Measurements from ENCODE around the gene NKX1-1.

Gene NKX1-1

DNA sequence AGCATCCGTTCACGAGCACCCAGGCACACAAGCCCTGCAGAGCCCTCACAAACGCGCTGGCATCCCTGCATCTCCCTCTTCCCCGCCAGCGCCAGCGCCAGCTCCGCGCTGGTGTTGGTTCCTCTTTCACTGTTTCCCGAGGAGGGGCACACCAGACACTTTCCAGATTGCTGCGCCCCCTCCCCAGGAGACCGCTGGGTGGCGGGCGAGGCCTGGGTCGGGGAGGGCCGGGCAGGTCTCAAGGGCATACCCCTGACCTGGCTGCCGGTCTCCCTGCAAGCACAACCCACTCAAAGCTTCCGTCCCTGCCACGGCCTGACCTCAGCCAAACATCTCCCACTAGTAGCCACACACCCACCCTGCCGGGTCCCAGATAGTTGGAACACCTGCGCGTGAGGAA is 2.2 kb upstream of the NKX1-1 start:
- no peak overlapping the region for H3K4me3 ChIP-seq (ENCODE audit: control insufficient read depth, low read depth, low read length)
- DNase-seq (ENCODE audit: low read depth), result no peak
- TF ChIP-seq, protein P1, sequence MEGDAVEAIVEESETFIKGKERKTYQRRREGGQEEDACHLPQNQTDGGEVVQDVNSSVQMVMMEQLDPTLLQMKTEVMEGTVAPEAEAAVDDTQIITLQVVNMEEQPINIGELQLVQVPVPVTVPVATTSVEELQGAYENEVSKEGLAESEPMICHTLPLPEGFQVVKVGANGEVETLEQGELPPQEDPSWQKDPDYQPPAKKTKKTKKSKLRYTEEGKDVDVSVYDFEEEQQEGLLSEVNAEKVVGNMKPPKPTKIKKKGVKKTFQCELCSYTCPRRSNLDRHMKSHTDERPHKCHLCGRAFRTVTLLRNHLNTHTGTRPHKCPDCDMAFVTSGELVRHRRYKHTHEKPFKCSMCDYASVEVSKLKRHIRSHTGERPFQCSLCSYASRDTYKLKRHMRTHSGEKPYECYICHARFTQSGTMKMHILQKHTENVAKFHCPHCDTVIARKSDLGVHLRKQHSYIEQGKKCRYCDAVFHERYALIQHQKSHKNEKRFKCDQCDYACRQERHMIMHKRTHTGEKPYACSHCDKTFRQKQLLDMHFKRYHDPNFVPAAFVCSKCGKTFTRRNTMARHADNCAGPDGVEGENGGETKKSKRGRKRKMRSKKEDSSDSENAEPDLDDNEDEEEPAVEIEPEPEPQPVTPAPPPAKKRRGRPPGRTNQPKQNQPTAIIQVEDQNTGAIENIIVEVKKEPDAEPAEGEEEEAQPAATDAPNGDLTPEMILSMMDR (conservative IDR thresholded peaks at IDR 0.05; ENCODE audit: control insufficient read depth, insufficient read depth, low read depth, low read length), result no peak

DNA sequence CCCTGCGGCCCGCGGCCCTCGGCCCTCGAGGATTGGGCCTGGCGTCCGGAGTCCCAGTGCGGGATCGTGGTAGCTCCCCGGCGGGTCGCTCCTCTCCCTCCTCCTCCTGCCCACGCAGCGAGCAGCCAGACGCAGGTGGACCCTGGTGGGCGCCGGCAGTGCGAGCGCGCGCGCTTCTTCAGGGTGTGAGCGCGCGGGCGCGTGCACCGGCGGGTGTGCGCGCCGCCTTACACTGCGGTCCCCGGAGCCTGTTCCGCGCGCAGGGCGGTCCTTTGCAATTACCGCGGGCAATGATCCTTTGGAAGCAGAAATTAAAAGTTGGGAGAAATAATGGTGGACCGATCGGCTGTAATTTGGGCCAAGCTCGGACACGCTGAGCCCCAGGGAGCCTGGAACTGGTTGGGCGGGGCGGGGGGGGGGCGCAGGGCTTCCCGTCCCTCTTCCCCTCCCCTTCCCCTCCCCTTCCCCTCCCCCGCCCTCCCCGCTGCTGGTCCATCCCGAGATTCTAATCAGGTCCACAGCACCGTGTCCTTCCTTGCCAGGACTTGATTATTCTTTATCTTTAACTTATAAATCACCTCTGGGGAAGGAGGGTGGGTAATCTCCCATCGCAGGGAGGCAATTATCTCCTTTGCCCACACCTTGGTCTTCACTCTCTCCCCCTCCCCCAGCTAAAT is 1.6 kb upstream of the NKX1-1 start:
- DNase-seq (ENCODE audit: low read depth), result no peak
- TF ChIP-seq, protein P1 (conservative IDR thresholded peaks at IDR 0.05; ENCODE audit: control insufficient read depth, insufficient read depth, low read depth, low read length), result no peak
- no peak overlapping the region for H3K4me3 ChIP-seq (ENCODE audit: control insufficient read depth, low read depth, low read length)

DNA sequence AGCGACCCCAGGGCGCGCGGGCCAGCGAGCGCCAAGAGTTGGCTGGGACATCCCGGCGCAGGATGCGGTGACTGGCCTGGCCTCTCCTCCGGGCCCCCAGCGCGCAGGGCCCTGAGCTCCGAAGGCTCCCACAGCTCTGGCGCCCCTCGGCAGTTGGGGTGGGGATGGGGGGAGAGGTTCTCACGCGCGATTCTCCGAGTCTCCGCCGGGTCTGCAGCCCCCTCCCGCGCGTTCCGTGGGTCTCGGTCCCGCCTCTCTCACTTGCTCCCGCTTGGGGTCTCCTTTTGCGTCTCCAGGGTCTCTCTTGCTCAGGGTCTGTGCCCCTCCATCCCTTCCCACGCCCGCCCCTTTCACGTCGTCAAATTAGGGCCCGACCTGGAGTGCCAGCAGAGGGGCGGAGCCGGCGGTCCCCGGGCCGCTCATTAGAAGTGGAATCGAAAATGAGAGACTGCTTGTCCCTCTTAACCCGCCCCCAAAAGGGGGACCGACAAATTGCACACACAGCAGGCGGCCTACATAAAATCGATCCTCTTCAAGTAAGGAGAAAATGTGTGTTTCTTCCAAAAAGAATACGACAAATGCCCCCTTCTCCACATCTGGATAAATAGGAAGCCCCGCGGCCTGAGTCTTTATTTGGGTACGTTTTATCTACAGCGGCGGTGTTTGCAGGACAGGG is 877 bp upstream of the NKX1-1 start:
- DNase-seq (ENCODE audit: low read depth), result no peak
- TF ChIP-seq, protein P1 (conservative IDR thresholded peaks at IDR 0.05; ENCODE audit: control insufficient read depth, insufficient read depth, low read depth, low read length), result no peak
- no peak overlapping the region for H3K4me3 ChIP-seq (ENCODE audit: control insufficient read depth, low read depth, low read length)

- no peak overlapping the region for H3K4me3 ChIP-seq (ENCODE audit: control insufficient read depth, low read depth, low read length)
- TF ChIP-seq, protein P1 (conservative IDR thresholded peaks at IDR 0.05; ENCODE audit: control insufficient read depth, insufficient read depth, low read depth, low read length), result no peak
- no peak for DNase-seq (ENCODE audit: low read depth)
Observed at GRCh38 chr4:1405636-1406393, 427 bp downstream of the NKX1-1 start.

DNA sequence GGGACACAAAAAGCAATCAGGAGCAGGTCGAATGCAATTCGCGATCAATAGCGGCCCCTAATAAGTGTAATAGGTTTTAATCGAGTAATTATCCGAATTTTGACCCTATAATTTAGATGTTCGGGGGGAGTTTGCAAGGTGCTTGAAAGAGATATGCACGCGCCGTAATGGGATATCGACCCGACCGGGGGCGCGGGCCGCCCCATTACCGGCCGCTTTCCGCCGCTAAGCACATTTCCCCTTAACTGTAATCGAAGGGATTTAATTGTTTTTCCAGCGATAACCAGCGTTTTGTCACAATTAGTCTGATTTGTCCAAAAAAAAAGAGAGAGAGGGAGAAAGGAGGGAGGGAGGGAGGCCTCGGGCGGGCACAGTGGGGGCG is 997 bp downstream of the NKX1-1 start:
- no peak for DNase-seq (ENCODE audit: low read depth)
- no peak overlapping the region for H3K4me3 ChIP-seq (ENCODE audit: control insufficient read depth, low read depth, low read length)
- TF ChIP-seq, protein P1 (conservative IDR thresholded peaks at IDR 0.05; ENCODE audit: control insufficient read depth, insufficient read depth, low read depth, low read length), result no peak

GRCh38 chr4:1404573-1405253 is 1.5 kb downstream of the NKX1-1 start:
- no peak for DNase-seq (ENCODE audit: low read depth)
- TF ChIP-seq, protein P1 (conservative IDR thresholded peaks at IDR 0.05; ENCODE audit: control insufficient read depth, insufficient read depth, low read depth, low read length), result no peak
- no peak overlapping the region for H3K4me3 ChIP-seq (ENCODE audit: control insufficient read depth, low read depth, low read length)
